HG03571 (cell line): ENCODE data around the gene IFNL3.
"Not testable (repeated sequence)": the region's sequence is repeated elsewhere in the genome, so short reads cannot be mapped to it uniquely, and the experiment has no call there.

ENCODE experiments used
- ATAC-seq: cut with Tn5 transposase; IDR thresholded peaks from one replicate; pipeline ENCODE4 v1.9.1; 2021; ENCODE audit not compliant: unreplicated experiment

The IFNL3 gene

DNA sequence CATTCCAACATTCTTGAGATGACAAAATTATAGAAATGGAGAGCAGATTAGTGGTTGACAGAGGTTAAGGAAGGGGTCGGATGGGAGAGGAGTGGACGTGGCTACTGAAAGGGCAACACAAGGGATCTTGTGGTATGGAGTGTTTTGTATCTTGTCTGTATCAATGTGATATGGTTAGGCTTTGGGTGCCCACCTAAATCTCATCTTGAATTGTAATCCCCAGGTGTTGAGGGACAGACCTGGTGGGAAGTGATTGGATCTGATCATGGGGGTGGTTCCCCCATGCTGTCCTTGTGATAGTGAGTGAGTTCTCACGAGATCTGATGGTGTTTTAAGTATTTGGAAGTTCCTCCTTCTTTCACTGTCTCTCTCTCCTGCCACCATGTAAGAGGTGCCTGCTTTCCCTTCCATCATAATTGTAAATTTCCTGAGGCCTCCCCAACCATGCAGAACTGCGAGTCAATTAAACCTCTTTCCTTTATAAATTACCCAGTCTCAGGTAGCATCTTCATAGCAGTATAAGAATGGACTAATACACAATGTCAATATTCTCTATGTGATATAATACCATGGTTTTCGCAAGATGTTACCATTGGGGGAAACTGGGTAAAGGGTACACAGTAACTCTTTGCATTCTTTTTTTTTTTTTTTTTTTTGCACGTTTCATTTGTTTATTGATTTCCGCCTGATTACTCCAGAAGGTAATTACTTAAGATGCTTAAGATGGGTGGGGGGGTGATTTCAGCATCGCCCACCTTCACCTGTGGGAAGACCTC is 8.8 kb upstream of the IFNL3 start:
- no peak for ATAC-seq

DNA sequence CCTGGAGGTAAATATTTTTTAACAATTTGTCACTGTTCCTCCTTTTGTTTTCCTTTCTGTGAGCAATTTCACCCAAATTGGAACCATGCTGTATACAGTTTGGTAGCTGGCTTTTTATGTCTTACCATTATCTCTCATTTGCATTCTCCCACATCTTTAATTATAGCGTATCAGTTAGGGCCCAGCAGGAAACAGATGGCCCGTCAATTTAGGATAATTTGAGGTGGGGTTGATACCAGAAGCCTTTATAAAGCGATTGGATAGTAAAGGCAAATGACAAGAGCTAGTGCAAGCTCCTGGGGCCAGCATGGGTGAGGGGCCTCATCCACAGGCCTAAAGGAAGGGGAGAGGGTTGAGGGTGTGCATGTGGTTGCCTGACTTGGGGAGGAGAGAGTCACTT is 7.7 kb upstream of the IFNL3 start:
- ATAC-seq = no peak

- ATAC-seq = no peak
These were observed 7.0 kb upstream of the IFNL3 start for GRCh38 chr19:39251846-39252245.

DNA sequence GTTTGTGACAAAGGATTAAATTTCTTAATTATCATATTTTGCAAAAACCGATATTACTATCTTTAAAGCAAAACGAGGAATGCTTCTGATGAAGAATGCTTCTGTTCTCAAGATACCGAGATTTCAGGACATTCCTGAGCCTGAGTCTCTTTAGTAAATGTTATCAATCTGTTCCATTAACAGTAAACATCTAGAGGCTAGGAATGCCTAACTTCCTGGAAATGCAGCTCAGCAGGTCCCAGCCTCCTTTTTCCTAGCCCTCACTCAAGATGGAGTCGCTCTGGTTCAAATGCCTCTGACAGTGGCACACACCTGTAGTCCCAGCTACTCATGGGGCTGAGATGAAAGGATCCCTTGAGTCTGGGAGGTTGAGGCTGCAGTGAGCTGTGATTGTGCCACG is 6.3 kb upstream of the IFNL3 start:
- no peak for ATAC-seq

- ATAC-seq = no peak
These were observed 4.0 kb upstream of the IFNL3 start, which contains the start of gene IFNL4 for GRCh38 chr19:39248806-39249205. IFNL4 (minus strand) TSS chr19:39248856.

DNA sequence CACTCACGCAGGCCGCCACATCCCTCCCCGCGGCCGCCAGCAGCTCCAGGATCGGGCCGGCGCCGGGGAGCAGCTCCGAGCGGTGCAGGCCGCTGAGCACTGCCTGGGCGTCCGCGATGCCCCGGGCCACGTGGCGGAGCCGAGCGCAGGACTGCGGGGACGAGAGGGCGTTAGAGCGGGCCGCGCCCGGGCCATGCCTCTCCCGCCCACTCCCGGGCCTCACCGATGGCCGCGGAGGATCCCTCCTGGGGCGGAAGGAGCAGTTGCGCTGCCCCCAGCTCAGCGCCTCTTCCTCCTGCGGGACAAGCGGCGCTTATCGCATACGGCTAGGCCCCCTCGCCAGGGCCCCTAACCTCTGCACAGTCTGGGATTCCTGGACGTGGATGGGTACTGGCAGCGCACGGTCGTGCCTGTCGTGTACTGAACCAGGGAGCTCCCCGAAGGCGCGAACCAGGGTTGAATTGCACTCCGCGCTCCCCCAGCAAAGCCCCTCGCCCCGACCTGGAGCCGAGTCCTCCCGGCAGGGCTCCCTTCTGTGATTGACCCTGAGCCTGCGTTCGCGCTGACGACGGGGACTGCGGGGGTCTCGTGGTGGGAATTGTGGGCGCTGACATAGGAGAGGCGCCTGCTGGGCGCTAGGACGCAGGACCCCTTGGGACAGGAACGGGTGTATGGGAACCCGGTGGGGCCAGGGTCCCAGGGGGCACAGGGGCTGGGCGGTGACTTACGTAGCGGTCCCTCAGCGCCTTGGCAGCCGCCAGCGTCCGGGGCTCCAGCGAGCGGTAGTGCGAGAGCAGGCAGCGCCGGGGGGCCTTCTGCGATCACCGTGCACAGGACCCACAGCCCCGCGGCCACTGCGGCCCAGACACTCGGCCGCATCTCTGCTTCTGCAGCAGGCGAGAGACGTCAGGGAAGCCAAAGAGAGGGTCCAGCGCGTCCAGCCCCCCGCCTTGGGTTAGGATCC is 3.2 kb upstream of the IFNL3 start:
- ATAC-seq = no peak

DNA sequence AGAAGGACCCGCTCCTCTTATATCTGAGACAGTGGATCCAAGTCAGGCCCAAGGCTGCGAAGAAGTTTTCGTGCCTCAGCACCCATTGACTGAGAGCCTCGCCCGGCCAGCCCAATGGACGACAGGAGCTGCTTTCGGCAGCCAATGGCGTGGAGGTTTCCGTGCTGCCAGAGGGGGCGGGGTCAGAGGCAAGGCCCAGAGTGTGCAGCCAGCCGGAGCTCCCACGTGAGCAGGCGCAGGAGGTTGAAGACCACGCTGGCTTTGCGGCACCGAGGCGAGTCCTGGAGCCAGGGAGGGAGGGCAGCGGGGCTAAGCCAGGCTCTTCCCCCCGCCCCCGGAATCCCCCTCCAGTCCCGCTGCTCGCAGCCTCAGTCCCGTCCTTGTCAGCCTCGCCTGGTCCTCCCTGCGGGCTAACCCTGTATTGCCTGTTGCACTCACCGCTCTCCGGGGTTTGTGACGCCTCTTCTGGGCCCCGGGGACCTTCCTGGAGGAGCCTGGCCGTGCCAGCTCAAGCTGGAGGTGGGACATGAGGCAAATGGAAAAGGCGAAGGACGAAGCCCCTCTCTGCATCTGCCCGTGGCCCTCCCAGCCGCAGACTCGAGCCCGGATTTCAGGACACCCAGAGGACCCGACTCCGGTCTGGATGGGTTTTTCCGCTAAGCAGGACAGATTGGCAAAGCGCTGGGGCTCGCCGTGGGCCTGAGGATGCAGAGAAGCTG is 2.3 kb upstream of the IFNL3 start:
- no peak for ATAC-seq

DNA sequence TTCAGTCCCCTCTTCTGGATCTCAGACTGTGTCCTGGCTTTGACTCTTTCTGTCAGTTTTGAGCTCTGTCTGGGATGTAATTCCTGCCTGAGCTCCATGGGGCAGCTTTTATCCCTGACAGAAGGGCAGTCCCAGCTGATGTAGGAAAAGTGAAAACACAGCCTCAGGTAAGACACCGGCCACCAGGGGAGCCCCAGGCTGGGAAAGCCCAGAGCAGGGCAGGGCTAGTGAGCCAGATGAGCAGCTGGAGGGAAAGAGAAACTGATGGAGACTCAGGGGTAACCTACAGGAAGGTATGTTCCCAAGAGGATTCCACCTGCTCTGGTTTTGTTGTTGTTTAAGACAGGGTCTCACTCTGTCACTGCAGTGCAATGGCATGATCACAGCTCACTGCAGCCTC is 360 bp upstream of the IFNL3 start:
- ATAC-seq = not testable (repeated sequence)

- ATAC-seq = not testable (repeated sequence)
These were observed 1.1 kb downstream of the IFNL3 start for GRCh38 chr19:39243741-39244140.

GRCh38 chr19:39240421-39240820 is 4.4 kb downstream of the IFNL3 start:
- ATAC-seq = no peak

DNA sequence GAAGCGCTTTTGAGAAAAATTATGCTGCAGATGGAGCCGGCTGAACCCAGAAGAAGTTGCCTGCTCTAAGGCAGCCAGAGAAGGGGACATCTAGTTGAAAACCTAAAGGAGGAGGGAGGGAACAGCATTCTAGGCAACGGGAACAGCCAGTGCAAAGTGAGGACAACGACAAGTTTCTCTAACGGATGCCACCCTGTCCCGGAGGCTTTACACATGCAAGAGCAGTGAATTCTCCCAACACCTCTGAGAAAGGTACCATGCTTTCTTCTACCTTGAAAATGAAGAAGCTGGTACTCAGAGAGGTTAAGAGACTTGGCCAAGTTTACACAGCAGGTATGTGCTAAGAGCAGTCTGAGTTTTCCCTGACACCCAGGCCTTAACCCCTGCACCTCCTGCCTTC is 5.9 kb downstream of the IFNL3 start:
- ATAC-seq = no peak

DNA sequence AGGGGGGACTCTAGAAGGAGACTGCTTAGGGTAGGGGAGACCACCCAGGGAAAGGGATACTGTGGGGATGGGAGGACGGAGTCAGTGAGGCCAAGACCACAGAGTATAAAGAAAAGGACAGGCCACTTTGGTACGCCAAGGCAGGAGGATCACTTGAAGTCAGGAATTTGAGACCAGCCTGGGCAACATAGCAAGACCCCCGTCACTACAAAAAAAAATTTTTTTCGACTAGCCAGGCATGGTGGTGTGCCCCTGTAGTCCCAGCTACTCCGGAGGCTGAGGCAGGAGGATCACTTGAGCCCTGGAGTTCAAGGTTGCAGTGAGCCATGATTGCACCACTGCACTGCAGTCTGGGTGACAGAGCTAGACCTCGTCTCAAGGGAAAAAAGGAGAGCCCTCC is 6.6 kb downstream of the IFNL3 start:
- ATAC-seq = no peak

DNA sequence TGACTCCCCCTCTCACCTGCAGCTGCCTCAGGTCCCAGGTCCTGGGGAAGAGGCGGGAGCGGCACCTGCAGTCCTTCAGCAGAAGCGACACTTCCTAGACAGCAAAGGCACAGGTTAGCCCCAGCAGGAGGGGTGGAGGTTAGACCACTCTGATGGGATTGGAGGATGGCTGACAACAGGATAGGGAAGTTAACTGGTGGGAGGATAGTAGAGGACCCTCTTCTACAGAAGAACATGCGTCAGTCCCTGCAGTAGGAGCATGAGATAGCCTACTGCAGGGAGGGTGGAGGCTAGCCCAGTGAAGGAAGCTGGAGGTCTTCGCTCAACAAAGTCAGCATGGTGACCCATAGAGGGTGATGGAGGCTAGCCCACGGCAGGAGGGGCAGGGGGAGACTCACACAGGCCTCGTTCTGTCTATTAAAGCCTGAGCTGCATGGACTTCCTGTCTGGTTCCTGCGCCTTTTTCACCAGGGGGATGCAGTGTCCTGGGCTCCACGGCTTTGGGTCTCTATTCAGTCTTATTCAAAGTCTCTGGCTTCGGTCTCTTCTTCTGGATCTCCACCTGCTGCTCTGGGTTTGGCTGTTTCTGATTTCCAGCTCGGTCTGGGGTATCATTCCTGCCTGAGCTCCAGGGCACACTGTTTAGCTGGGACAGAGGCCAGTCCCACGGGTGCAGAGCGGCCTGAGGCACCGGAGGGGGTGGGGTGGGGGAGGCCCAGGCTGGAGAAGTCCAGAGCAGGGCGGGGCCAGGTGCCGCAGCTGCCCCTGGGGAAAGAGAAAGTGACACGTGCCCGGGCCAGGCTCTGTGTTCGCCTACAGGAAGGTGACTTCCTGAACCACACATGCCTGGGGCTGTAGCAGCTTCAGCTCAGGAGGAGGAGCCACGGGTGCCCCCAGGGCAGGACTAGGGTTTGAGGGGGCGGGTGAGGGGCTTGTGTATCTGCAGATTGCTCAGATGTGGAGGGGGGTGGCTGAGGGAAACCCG is 7.3 kb downstream of the IFNL3 start:
- ATAC-seq = no peak

- ATAC-seq = no peak
These were observed 8.3 kb downstream of the IFNL3 start for GRCh38 chr19:39236527-39236926.

GRCh38 chr19:39232708-39233107 is 12.1 kb downstream of the IFNL3 start:
- ATAC-seq = no peak

- ATAC-seq = no peak
These were observed 14.6 kb downstream of the IFNL3 start for GRCh38 chr19:39230096-39230764.

- no peak for ATAC-seq
These were observed 19.9 kb downstream of the IFNL3 start for GRCh38 chr19:39224910-39225309.

DNA sequence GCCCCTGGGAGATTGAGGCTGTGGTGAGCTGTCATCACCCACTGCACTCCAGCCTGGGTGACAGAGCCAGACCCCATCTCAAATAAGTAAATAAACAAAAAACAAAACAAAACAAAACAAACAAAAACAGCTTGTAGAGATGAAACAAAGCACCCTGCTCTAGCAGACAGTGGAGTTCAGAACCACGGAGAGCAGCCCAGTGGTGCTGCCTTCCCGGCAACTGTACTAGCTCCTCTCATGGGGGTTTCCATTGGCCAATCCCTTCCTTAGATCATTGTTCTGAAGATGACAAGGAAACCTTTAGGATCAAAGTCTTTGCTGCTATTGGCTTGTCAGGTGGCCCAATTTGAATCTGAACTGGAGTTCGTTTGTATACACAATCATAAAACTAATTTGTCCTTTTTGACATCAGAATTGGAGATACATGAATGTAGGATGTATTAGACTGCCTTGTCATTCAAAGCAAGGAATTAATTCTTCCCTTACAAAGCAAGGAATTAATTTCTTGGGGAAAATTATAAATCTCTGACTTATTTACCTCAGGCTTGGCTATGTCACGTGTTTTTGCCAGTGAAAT is 21.0 kb downstream of the IFNL3 start:
- ATAC-seq = no peak

- not testable (repeated sequence) for ATAC-seq
These were observed 25.7 kb downstream of the IFNL3 start for GRCh38 chr19:39219108-39219507.
